Activated naive CD8-positive, alpha-beta T cell treated with anti-CD3 and anti-CD28 coated beads, Interleukin-2, amount 50 U/mL, for 24 hours (primary cell): ENCODE results near the gene MRGPRX2.

Experiments
- ATAC-seq: fragments of 150-1000 bp; cut with Tn5 transposase; one replicate; pipeline ENCODE4 v1.10.0; 2021
- DNase-seq: peaks from one replicate; pipeline ENCODE4 v3.0.0; 2021
- H3K27ac Mint-ChIP-seq: one replicate; pipeline ENCODE4 v1.8.0; 2021; ENCODE audit warnings: mild to moderate bottlenecking, mixed read lengths
- H3K27me3 Mint-ChIP-seq: one replicate; pipeline ENCODE4 v1.8.0; 2021; ENCODE audit warnings: mixed read lengths
- H3K36me3 Mint-ChIP-seq: one replicate; pipeline ENCODE4 v1.8.0; 2021; ENCODE audit warnings: low read depth, mixed read lengths
- H3K4me1 Mint-ChIP-seq: one replicate; pipeline ENCODE4 v1.8.0; 2021; ENCODE audit warnings: mixed read lengths
- H3K4me3 Mint-ChIP-seq: one replicate; pipeline ENCODE4 v1.8.0; 2021; ENCODE audit warnings: mild to moderate bottlenecking, moderate library complexity, mixed read lengths
- H3K9me3 Mint-ChIP-seq: one replicate; pipeline ENCODE4 v1.8.0; 2021; ENCODE audit warnings: mixed read lengths

Gene MRGPRX2

GRCh38 chr11:19084661-19085315 is 24.3 kb upstream of the MRGPRX2 start:
- ATAC-seq (no peak), DNase-seq (no peak)
- Mint-ChIP-seq H3K27ac (no peak overlapping the region), H3K36me3 (no peaks in the 10 kb centered on the region), H3K9me3 (no peaks in the 10 kb centered on the region), H3K4me3 (no peak overlapping the region), H3K4me1 (no peaks in the 10 kb centered on the region), H3K27me3 (peaks cover 11% of the 10 kb centered on the region)

- no peak for DNase-seq
- Mint-ChIP-seq H3K27me3 (peaks cover 4% of the 10 kb centered on the region), H3K9me3 (no peaks in the 10 kb centered on the region), H3K27ac (no peak overlapping the region), H3K4me3 (no peak overlapping the region), H3K4me1 (no peaks in the 10 kb centered on the region), H3K36me3 (no peaks in the 10 kb centered on the region)
- no peak for ATAC-seq
These were observed 22.6 kb upstream of the MRGPRX2 start for GRCh38 chr11:19083166-19083565.

GRCh38 chr11:19080579-19080993 is 20.1 kb upstream of the MRGPRX2 start:
- ATAC-seq (no peak), DNase-seq (no peak)
- Mint-ChIP-seq H3K4me1 (peaks cover 2% of the 10 kb centered on the region), H3K9me3 (no peaks in the 10 kb centered on the region), H3K27me3 (peaks cover 4% of the 10 kb centered on the region), H3K27ac (no peak overlapping the region), H3K4me3 (no peak overlapping the region), H3K36me3 (no peaks in the 10 kb centered on the region)

- no peaks in the 10 kb centered on the region for H3K36me3 Mint-ChIP-seq
- H3K9me3 Mint-ChIP-seq = no peaks in the 10 kb centered on the region
- peaks cover 4% of the 10 kb centered on the region for H3K27me3 Mint-ChIP-seq
- peaks cover 2% of the 10 kb centered on the region for H3K4me1 Mint-ChIP-seq
- no peak for DNase-seq
- H3K4me3 Mint-ChIP-seq = no peak overlapping the region
- no peak overlapping the region for H3K27ac Mint-ChIP-seq
- ATAC-seq = no peak
These were observed 19.3 kb upstream of the MRGPRX2 start for GRCh38 chr11:19079643-19080440.

GRCh38 chr11:19077965-19078364 is 17.4 kb upstream of the MRGPRX2 start:
- H3K27ac Mint-ChIP-seq = no peak overlapping the region
- no peak overlapping the region for H3K4me3 Mint-ChIP-seq
- DNase-seq (no peak), ATAC-seq (no peak)
- no peaks in the 10 kb centered on the region for H3K9me3 Mint-ChIP-seq
- H3K4me1 Mint-ChIP-seq = peaks cover 2% of the 10 kb centered on the region
- H3K27me3 Mint-ChIP-seq = peaks cover 6% of the 10 kb centered on the region
- no peaks in the 10 kb centered on the region for H3K36me3 Mint-ChIP-seq

- Mint-ChIP-seq H3K4me1 (peaks cover 2% of the 10 kb centered on the region), H3K4me3 (no peak overlapping the region), H3K27ac (no peak overlapping the region), H3K9me3 (no peaks in the 10 kb centered on the region), H3K36me3 (no peaks in the 10 kb centered on the region), H3K27me3 (peaks cover 6% of the 10 kb centered on the region)
- peak; percentile 70 for ATAC-seq
- peak; percentile 66 for DNase-seq
These were observed 16.4 kb upstream of the MRGPRX2 start for GRCh38 chr11:19076744-19077589.

GRCh38 chr11:19075636-19076035 is 15.1 kb upstream of the MRGPRX2 start:
- ATAC-seq (no peak), DNase-seq (no peak)
- Mint-ChIP-seq H3K4me1 (peaks cover 4% of the 10 kb centered on the region), H3K4me3 (no peak overlapping the region), H3K9me3 (no peaks in the 10 kb centered on the region), H3K27ac (no peak overlapping the region), H3K36me3 (no peaks in the 10 kb centered on the region), H3K27me3 (peaks cover 4% of the 10 kb centered on the region)

- H3K27me3 Mint-ChIP-seq = peaks cover 8% of the 10 kb centered on the region
- no peak overlapping the region for H3K27ac Mint-ChIP-seq
- H3K36me3 Mint-ChIP-seq = peaks cover 3% of the 10 kb centered on the region
- DNase-seq (no peak), ATAC-seq (no peak)
- no peak overlapping the region for H3K4me3 Mint-ChIP-seq
- peaks cover 4% of the 10 kb centered on the region for H3K4me1 Mint-ChIP-seq
- H3K9me3 Mint-ChIP-seq = peaks cover 4% of the 10 kb centered on the region
These were observed 13.2 kb upstream of the MRGPRX2 start for GRCh38 chr11:19073454-19074415.

- H3K27ac Mint-ChIP-seq = no peak overlapping the region
- no peak overlapping the region for H3K4me3 Mint-ChIP-seq
- DNase-seq = no peak
These were observed 11.9 kb upstream of the MRGPRX2 start for GRCh38 chr11:19072464-19072863.

GRCh38 chr11:19071255-19071654 is 10.7 kb upstream of the MRGPRX2 start:
- peak; percentile 62 for DNase-seq
- Mint-ChIP-seq H3K9me3 (peaks cover 5% of the 10 kb centered on the region), H3K4me3 (no peak overlapping the region), H3K27ac (no peak overlapping the region), H3K4me1 (peaks cover 2% of the 10 kb centered on the region), H3K36me3 (peaks cover 3% of the 10 kb centered on the region), H3K27me3 (peaks cover 11% of the 10 kb centered on the region)
- ATAC-seq = peak; percentile 80

More at GRCh38 chr11:19072464-19072863, 11.9 kb upstream of the MRGPRX2 start:
- peak; percentile 9 for ATAC-seq
- H3K27me3 Mint-ChIP-seq = peaks cover 13% of the 10 kb centered on the region
- peaks cover 4% of the 10 kb centered on the region for H3K4me1 Mint-ChIP-seq
- peaks cover 3% of the 10 kb centered on the region for H3K36me3 Mint-ChIP-seq
- peaks cover 5% of the 10 kb centered on the region for H3K9me3 Mint-ChIP-seq

- no peaks in the 10 kb centered on the region for H3K9me3 Mint-ChIP-seq
- peaks cover 21% of the 10 kb centered on the region for H3K4me1 Mint-ChIP-seq
- H3K36me3 Mint-ChIP-seq = no peaks in the 10 kb centered on the region
- no peak overlapping the region for H3K4me3 Mint-ChIP-seq
- H3K27me3 Mint-ChIP-seq = peaks cover 20% of the 10 kb centered on the region
- no peak for ATAC-seq
- no peak for DNase-seq
- H3K27ac Mint-ChIP-seq = no peak overlapping the region
These were observed 684 bp downstream of the MRGPRX2 start for GRCh38 chr11:19059833-19060232.

GRCh38 chr11:19055905-19056304 is 4.6 kb downstream of the MRGPRX2 start:
- H3K27ac Mint-ChIP-seq = no peak overlapping the region
- no peak overlapping the region for H3K4me3 Mint-ChIP-seq
- peaks cover 11% of the 10 kb centered on the region for H3K4me1 Mint-ChIP-seq
- no peaks in the 10 kb centered on the region for H3K36me3 Mint-ChIP-seq
- peaks cover 12% of the 10 kb centered on the region for H3K9me3 Mint-ChIP-seq
- ATAC-seq (no peak), DNase-seq (no peak)
- peaks cover 9% of the 10 kb centered on the region for H3K27me3 Mint-ChIP-seq

GRCh38 chr11:19055016-19055415 is 5.5 kb downstream of the MRGPRX2 start:
- H3K4me1 Mint-ChIP-seq = peaks cover 2% of the 10 kb centered on the region
- H3K4me3 Mint-ChIP-seq = no peak overlapping the region
- H3K27me3 Mint-ChIP-seq = peaks cover 9% of the 10 kb centered on the region
- ATAC-seq = no peak
- DNase-seq = no peak
- H3K36me3 Mint-ChIP-seq = no peaks in the 10 kb centered on the region
- H3K27ac Mint-ChIP-seq = no peak overlapping the region
- peaks cover 16% of the 10 kb centered on the region for H3K9me3 Mint-ChIP-seq

GRCh38 chr11:19053909-19054308 is 6.6 kb downstream of the MRGPRX2 start:
- Mint-ChIP-seq H3K36me3 (no peaks in the 10 kb centered on the region), H3K4me3 (no peak overlapping the region), H3K27ac (no peak overlapping the region), H3K4me1 (no peaks in the 10 kb centered on the region), H3K27me3 (peaks cover 8% of the 10 kb centered on the region), H3K9me3 (peaks cover 16% of the 10 kb centered on the region)
- DNase-seq (no peak), ATAC-seq (no peak)
